Activated CD8-positive, alpha-beta memory T cell treated with anti-CD3 and anti-CD28 coated beads, Interleukin-2, amount 50 U/mL, for 1 hour (primary cell): ENCODE results near the gene MBTPS2.
"Not testable (repeated sequence)": the region's sequence is repeated elsewhere in the genome, so short reads cannot be mapped to it uniquely, and the experiment has no call there.

Source experiments
- DNase-seq: peaks from one replicate; pipeline ENCODE4 v3.0.0-alpha.2; 2020; ENCODE audit errors: extremely low read depth

Gene MBTPS2

DNA sequence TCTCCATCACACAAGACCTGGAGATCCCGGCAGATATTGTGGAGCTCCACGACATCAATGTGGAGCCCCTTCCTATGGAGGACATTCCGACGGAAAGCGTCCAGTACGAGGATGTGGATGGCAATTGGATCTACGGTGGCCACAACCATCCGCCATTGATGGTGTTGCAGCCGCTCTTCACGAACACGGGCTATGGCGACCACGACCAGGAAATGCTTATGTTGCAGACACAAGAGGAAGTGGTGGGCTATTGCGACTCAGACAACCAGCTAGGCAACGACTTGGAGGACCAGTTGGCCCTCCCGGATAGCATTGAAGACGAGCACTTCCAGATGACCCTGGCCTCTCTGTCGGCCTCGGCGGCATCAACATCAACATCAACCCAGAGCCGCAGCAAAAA, 17.1 kb downstream of the MBTPS2 start:
- no peak for DNase-seq

DNA sequence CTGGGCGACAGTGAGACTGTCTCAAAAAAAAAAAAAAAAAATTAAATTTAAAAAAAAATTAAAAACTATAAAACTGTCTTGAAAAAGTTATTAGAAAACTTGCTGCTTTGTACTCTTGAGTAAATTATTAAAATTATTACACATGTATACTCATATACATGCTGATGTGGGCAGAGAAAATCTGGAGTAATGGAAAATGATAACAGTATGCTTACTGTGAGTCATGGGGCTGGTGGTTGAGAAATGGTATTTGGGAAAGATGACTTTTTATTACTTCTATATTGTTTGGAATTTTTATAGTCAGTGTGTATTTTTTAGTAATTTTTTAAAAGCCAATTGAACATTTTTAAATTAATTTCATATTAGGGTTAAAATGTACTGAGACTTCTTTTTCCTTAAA, 23.8 kb downstream of the MBTPS2 start:
- DNase-seq, result no peak

DNA sequence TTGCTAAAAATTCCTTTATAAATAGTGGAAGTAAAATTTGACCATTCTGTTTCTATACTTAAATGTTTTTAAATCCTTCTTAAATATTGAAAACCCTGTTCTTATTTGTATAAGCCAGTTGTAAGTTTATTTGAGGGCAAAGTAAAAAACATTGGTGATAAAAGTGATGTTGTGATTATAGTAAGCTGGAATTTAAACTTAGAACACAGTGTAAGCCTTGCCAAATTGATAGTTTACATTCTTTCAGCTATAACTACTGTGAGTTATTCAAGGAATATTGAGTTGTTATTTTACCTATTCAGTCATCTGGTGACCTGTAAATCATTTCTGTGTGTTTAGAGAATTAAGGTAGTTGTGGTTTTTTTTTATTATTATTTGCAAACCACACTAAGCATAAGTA, 26.0 kb downstream of the MBTPS2 start:
- no peak for DNase-seq

DNA sequence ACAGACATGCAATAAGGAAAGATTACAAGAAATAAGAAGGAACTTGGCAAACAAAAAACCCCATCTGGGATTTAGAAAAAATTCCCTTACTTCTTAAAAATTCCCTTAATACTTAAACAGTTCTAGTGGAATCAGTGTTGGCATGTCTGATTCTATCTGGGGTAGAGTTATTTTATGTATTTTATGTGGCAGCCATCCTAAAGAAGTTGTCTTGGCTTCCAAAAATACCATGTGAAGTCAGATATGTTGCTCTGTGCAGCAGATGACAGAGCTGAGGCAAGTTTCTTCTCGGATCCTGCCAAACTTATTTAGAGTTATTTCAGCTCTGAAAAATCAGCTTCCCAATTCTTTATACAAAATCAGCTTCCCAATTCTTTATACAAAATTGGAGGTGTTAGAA, 31.1 kb downstream of the MBTPS2 start:
- DNase-seq, result no peak

DNA sequence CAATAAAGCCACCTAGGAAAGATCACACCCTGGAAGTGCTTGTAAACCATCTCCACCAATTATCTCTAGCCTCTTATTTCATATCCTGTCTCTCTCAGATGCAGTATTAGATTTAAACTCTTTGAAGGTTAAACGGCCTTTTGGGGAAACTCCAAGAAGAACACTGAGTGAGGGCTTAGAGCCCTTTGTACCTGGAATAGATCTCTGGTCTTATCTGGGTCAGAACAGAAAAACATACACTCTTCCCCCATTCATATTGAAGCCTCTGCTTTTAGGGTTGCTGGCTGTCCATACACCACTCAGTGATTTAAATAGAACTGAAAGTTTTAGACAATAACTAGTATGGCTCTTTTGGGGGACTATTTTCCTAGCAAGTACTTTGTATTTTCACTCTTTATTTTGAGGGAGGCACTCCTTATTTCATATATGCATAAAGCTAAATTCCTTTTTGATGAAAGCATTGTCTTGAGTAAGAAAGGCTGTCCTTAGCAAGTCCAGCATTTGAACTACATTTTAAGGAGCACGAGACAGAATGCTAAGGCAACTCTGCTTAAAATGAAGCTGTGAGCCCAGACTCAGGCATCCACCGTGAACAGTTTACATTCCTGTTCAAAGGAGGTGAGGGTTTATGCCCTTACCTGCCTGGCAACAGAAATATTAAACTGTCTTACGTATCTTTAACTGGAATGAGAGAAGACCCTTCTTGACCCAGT, 33.8 kb downstream of the MBTPS2 start:
- DNase-seq, result no peak

DNA sequence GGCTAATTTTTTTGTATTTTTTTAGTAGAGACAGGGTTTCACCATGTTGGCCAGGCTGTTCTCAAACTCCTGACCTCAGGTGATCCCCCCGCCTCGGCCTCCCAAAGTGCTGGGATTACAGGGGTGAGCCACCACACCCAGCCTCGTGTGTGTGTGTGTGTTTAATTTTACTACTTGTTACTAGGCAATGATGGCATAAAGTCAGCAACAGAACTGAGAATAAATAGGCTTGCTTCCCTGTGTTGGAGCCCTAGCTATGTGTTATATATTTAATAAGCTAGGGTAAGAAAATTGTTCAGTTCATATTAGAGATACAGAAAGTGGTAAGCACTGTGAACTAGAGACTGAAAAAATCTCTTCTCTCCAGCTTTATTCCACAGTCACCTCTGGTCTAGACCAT, 34.8 kb downstream of the MBTPS2 start:
- DNase-seq, result not testable (repeated sequence)

DNA sequence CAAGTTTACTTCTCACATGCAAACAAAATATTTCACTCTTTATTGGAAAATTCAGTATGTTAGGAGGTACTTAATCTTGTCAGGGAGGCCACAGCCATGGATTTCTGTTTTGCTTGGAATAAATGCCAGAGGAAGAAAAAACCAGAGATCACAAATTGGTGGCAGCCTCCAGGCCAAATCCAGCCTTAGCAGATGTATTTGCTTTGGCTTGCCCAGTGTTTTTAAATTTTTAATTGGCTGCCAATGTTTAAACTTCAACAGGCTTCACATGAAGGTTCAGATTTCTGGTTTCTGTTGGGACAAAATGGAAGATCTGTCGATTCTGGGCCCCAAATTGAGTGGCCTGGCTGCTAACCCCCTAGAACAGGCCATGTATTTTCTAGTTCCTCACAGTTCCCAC, 35.6 kb downstream of the MBTPS2 start:
- DNase-seq, result no peak

DNA sequence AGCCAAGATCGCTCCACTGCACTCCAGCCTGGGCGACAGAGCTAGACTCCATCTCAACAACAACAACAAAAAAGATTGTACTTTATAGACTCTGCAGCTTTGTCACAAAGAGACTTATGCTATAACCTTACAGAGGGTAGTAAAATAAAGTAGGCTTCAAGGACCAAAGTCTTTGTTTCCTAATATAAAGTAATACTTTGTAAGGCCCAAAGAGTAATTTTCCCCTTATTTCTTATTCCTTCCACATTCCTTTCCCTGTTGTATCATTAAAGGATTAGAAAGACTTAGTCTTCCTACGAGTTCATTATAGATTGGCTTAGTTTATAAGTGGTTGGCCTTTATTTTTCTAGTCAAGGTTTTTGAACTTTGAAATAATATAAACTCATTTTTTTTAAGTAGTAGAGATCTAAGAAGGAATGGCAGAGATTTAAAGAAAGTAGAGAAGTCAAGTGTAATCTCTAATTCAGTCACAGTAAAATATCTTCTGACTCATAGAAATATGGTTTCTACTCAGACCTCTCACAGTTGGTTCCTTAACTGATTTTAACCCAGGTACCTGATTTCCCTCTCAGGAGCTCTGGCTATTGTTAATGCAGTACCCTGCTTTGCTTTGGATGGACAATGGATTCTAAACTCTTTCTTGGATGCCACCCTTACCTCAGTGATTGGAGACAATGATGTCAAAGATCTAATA, 42.6 kb downstream of the MBTPS2 start:
- DNase-seq, result no peak

DNA sequence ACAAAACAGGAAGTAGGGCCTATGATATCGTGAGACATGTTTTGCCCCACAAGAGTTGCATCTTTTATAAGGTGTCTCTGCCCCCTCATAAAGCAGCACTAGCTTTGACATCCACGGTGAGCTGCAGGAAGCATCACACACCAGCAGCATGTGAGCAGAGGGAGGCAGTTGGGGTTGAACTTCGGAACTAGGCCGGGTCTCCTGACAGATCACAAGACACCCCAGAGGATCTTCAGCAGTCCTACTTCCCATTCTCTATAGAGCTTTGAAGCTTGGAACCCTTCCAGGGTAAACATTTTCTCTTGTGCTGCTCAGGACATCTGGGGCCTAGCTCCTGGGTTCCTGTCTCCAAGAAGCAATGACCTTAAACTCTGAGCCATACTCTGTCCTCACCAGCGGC, 43.8 kb downstream of the MBTPS2 start:
- DNase-seq, result no peak

DNA sequence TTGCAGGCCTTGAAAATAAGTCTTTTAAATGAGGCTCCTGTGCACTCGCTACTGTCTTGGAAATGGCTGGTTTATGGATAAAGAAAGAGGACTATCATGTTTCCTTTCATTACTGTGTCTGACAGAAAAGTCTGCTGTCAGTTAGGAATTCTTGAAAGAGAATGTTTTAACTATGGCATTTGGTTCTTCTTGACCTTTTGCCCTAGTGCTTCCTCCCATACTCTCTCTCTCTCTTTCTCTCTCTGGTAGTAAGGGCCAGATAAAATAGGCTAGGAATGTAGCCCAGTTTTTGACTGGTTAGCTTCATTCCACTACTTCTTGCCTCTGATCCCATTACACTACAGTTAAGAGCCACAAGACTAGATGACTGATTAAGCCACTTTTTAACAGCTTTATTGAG, 46.2 kb downstream of the MBTPS2 start:
- no peak for DNase-seq

DNA sequence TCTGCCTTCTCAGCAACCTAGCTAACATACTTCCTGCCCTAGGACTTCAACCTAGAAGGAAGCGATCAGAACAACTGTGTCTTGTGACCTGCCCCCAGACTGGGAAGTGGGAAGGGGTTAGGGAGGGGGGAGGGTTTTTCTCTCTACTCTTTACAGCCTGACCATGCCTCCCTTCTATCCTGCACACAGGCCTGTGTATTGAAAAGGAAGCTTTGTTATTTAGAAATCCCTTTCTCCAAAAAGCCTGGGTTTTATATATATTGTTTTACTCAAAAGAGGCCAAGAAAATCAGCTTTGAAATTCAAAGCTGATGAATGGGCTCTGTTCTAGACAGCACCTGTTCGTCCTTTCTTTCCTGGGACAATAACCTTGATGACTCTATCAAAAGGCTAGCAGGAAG, 65.9 kb downstream of the MBTPS2 start:
- no peak for DNase-seq

DNA sequence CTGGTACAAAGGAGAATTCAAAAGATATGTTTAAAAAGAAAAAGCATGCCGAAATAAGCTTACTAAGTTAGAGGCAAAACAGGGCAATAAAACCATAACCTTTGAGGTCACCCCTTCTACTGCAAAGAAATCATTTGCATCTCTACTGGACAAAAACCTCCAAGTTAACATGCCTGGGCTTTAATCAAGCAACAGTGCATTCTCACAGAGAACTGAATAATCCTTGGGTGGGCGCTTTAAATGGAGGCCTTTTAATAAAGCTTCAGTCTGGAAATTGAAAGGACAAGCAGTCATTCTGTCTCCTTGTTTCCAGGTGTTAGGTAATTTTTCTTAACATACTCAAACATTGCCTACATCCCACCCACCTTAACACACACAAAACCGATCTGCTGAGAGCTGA, 66.5 kb downstream of the MBTPS2 start:
- DNase-seq, result no peak

DNA sequence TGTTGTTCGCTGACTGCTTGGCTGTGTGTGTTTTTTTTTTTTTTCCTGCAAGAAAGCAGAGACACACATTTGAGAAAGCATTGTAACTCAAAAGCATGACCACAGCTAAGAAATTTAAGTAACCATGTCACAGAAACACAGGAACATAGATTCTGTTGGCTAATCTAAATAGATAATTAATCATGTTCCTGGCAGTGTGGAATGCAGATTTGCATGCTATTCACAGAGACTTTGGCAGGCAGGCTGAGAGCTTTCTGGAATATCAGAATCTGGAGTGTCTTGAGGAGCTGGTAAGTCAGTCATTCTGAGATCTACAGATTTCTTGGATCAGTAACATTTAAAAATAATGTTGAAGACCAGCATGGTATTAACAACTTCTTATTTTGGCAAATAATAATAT, 67.8 kb downstream of the MBTPS2 start:
- no peak for DNase-seq

DNA sequence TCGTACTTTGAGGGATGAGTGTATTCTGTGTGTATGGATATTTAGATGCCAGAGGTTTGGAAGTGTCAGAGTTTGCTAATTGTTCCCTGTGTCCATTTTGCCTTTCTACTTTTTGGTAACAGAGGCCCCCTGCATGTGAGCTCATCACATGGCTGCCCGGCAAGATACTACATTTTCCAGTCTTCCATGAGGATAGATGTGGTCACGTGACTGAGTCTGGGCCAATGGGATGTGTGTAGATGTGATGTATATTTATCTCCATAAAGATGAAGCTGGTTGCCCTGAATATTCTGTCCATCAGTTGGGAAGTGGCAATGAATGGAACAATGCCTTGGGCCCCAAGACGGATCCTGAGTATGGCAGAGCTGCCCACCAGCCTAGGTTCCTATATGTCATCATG, 72.1 kb downstream of the MBTPS2 start:
- DNase-seq, result no peak

DNA sequence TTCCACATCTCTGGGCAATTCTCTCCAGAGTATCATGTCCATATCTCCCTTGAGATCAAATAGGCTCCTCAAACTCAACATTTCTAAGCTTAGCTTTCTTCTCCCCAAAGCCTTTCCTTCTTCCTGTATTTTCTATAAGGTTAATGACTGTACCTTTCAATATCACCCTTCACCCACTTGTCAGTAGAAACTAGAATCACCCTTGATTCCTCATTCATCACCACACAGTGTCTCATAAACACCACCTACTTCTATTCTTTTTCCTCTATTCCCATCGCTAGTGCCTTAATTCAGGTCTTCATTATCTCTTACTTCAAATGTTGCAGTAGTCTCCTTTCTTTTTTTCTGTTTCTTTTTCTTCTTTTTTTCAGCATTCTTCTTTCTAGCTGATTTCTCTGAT, 72.8 kb downstream of the MBTPS2 start:
- DNase-seq, result no peak

DNA sequence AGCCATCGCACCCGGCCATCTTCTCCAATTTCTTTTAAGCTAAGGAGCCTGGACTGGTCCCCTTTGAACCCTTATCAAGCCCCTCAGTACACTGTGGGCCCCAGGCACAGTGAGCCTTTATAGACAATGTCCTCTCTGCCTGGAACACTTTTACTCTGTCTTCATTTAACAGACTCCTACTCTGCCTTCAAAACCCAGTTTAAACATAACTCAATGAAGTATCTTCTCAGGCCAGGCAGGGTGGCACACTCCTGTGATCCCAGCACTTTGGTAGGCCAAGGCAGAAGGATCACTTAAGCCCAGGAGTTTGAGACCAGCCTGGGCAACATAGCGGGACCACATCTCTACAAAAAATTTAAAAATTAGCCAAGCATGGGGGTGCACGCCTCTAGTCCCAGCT, 73.6 kb downstream of the MBTPS2 start:
- DNase-seq, result no peak

DNA sequence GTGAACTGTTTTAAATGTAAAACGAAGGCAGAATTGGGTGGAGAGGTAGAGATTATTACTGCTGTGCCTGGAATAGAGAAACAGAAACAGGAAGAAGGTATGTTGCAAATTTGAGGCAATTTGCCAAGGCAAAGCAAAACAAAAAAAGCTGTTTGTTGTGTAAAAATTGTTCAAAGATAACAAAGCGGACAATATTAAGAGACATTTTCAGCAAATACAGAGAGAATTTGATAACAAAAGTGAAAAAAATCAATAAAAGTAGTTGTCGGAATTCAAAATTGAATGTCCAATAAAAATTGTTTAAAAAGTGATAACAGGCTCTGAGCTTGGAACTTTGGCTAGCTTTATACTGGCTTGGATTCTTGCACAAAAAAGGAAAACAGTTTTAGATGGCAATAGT, 86.7 kb downstream of the MBTPS2 start:
- DNase-seq, result no peak

DNA sequence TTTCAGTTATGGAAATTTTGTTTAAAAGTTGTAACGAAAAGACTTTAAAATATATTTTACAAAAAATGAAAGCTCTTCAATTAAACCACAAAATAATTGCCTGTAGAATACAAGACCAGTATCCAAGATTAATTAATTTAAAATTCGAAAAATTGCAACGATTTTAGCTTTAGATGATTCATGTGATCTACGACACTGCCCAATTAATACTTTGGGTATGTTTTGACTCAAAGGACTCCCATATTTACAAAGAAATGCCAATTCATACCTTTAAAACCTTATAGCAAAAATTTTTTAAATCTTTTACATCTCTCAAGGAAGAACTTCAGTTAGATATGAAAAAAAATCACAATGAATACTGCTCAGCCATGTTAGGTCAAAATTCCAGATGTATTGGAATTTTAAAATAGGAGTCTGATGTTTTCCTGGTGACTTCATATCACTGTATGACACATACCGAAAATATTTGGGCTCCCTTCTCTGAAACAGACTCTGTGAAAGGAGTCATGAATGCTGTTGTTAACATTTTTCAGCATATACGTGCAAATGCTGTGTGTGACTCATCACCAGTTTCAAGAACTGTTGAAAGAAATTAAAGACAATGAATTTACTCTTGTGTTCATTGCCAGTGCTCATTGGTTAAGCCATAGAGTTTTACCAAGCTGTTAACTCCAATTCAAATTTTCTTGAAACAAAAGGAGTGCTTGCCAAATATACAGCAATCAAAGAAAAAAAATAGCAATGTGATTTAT, 87.3 kb downstream of the MBTPS2 start:
- DNase-seq, result no peak

DNA sequence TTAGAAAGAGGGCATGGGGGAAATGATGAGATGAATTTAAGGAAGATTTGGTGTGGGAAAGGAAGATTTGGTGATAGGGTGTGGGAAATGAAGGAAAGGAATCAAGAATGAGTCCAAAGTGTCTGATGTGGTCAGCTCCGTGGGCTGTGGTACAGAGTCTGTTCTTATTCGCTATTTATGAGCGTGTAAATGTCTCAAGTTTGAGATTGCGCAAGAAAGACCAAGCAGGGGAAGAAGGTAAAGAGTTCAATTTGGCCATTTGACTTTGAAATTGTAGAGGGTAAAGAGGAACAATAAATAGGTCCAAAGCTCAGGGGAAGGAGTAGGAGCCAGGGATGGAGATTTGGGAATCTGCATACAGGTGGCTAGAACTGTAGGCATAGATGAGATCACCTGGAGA, 89.8 kb downstream of the MBTPS2 start:
- DNase-seq, result no peak

DNA sequence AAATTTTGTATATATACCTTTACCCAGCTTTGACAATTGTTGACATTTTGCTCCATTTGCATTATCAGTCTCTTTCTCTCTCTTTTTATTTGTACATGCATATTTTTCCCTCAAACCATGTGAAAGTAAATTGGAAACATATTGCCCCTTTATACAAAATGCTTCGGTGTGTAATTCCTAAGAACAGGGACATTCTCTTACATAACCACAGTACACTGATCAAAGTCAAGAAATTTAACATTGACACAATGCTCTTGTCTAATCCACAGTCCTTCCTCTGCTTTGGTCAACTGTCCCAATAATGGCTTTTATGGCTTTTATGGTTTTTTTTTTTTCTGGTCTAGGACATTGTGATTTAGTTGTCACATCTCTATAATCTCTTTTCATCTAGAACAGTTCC, 91.6 kb downstream of the MBTPS2 start:
- no peak for DNase-seq

DNA sequence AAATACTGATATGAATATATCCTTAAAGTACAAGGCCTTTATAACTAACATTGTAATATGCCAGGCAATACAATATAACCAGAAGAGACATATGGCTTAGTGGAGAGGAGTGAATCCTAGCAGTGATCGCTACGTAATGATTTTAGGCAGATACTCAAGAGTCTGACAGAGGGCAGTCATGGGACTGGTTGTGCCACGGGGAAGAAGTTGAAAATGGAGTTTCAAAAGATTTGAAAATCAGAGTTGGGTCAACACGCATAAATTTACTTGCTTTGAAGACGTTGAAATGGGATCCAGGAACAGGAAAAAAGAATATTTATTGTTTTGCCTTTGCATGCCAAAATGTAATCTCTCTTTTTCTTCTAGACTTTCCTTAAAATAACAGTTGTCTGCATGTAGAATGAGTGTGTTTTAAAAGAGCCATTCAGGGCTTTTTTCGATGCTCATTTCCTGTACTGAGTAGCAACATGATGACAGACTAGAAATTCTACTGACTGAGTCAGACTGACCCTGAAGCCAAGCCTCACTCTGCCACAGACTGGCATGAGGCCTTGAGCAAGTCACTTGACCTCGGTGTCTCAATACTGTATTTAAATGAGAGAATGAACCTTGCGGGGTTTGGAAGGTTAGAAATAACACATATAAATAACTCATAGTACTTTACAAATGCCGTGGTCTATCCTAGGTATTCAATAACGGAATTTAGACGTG, 93.0 kb downstream of the MBTPS2 start:
- DNase-seq, result no peak

DNA sequence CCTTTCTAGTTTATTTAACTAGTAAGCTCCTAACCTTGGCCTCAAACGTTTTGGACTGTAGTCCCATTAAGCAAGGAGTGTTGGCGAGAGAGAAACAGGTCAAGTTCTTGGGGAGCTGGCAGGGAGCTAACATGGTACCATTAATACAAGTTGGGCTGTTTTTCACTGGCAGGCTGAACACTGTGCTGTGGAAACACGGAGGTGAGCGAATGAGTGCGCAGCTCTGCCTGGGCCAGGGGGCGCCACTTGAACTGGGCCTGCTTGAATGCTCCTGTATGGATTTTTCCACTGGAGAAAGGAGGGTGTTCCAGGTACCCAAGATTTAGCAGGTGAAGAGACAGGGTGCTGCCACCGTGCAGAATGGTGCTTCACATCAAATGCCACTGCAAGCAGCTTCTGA, 93.7 kb downstream of the MBTPS2 start:
- no peak for DNase-seq
